ENCODE results near the gene ARHGAP31. TPM values are rescaled to one million over a fixed set of nuclear protein-coding genes. Genes with fewer than 3 reads are reported as not detected.

The ARHGAP31 gene
- total RNA-seq, 2 donors from 2014 or later, result 11.6 to 14.0 TPM

DNA sequence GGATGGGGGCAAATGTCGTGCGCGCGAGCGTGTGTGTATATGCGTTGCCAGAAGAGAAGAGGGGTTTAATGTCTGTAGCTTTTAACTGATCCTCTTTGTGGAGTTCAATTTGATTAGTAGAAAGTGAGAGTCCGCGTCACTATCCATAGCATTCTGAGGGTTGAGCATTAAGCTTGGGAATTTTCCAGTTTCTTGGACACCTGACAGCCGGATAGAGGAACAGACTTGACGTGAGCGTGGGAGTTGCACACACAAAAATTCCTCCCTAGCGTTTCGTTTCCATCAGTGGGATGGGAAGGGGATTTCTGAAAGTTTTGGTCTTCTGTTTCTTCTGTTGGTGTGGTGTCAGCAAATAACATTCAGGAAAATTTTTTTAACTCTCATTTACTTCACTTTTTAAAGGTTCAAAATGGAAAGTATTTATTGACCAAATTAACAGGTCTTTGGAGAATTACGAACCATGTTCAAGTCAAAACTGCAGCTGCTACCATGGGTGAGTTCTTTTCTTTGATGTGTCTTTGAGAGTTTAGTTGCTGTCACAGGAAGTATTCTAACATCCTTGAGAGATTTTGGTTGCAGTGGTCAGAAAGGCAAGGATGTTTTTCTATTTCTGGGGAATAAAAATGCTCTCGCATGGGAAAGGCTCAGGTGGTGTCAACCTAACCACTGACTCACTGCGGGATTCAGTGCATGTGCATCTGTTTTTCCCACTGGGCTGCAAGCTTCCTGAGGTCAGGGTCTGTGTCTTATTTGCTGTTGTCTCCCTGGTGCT is 175.4 kb downstream of the ARHGAP31 start:
- H3K36me3 Mint-ChIP-seq (ENCODE audit: low read depth), result peaks cover 30% of the 10 kb centered on the region
- no peaks in the 10 kb centered on the region for H3K27me3 Mint-ChIP-seq
- H3K4me1 Mint-ChIP-seq, result peaks cover 23% of the 10 kb centered on the region
- peak overlapping the region; percentile 91 for H3K4me3 Mint-ChIP-seq
- no peaks in the 10 kb centered on the region for H3K9me3 Mint-ChIP-seq
- H3K27ac Mint-ChIP-seq, result peak overlapping the region; percentile 92
- ATAC-seq (replicated peaks), result no peak

Other genes with a start within 250 kb of the ARHGAP31 start
- gene TEX55, start 148.2 kb upstream of the ARHGAP31 start, total RNA-seq, result not detected
- gene UPK1B, start 120.8 kb upstream of the ARHGAP31 start, total RNA-seq, result 1 to 10 TPM in 1 of 2 donors, under 1 TPM in 1; 0.56 to 1.2 TPM
- gene B4GALT4, start 53.5 kb upstream of the ARHGAP31 start, total RNA-seq, result 10 to 100 TPM; 18.5 to 28.1 TPM
- 10 to 100 TPM; 41.8 to 48.1 TPM for gene TMEM39A, start 169.2 kb downstream of the ARHGAP31 start, total RNA-seq
- gene POGLUT1, start 174.6 kb downstream of the ARHGAP31 start, total RNA-seq, result 10 to 100 TPM; 14.2 to 21.0 TPM
- 10 to 100 TPM; 55.6 to 89.7 TPM for gene TIMMDC1, start 204.2 kb downstream of the ARHGAP31 start, total RNA-seq

All from activated T-helper 17 cell treated with anti-CD3 and anti-CD28 coated beads, Interleukin-2, amount 50 U/mL, for 72 hours (primary cell).